HepG2 (cell line): Measurements from ENCODE around the gene CIROP. TPM values are rescaled to one million over a fixed set of nuclear protein-coding genes. Genes with fewer than 3 reads are reported as not detected.

Experiments
- ARNTL ChIP-seq: sonication (generic); formaldehyde crosslinking; IDR thresholded peaks from 2 replicates; pipeline ENCODE4 v1.4.0; 2020; ENCODE audit warnings: mild to moderate bottlenecking, missing genetic modification reagents
- ERF ChIP-seq: IDR thresholded peaks from 2 replicates; pipeline ENCODE4 v1.6.1; 2018; ENCODE audit warnings: missing biosample characterization, missing genetic modification reagents
- GABPA ChIP-seq, 2 experiments: IDR thresholded peaks; 2 replicates each; pipeline ENCODE4 v1.6.1; 2011 to 2016; ENCODE audit warnings: low read depth in 2 of 2, low read length in 1 of 2, missing biosample characterization in 1 of 2, missing genetic modification characterization in 1 of 2
- HNRNPLL ChIP-seq: fragments of 200-400 bp; formaldehyde crosslinking; IDR thresholded peaks from 2 replicates; pipeline ENCODE4 v1.6.1; 2017; ENCODE audit warnings: mild to moderate bottlenecking, low read depth, low read length; ENCODE audit not compliant: poor library complexity, severe bottlenecking
- HOXA3 ChIP-seq: sonication (generic); formaldehyde crosslinking; IDR thresholded peaks from 2 replicates; pipeline ENCODE4 v1.5.0; 2020; ENCODE audit warnings: missing genetic modification reagents
- KAT7 ChIP-seq: IDR thresholded peaks from 2 replicates; pipeline ENCODE4 v1.6.1; 2018; ENCODE audit warnings: borderline replicate concordance, missing compliant biosample characterization
- KLF9 ChIP-seq: IDR thresholded peaks from 2 replicates; pipeline ENCODE4 v1.6.1; 2016; ENCODE audit warnings: low read depth
- NFIC ChIP-seq: IDR thresholded peaks from 2 replicates; pipeline ENCODE4 v1.6.1; 2012; ENCODE audit warnings: mild to moderate bottlenecking, low read length, inconsistent platforms
- NFYC ChIP-seq: IDR thresholded peaks from 2 replicates; pipeline ENCODE4 v1.6.1; 2016; ENCODE audit warnings: missing genetic modification reagents, missing compliant biosample characterization
- RCOR2 ChIP-seq: IDR thresholded peaks from 2 replicates; pipeline ENCODE4 v1.6.1; 2016; ENCODE audit warnings: missing biosample characterization, missing genetic modification reagents
- RXRB ChIP-seq: IDR thresholded peaks from 2 replicates; pipeline ENCODE4 v1.6.1; 2016; ENCODE audit warnings: borderline replicate concordance, missing genetic modification reagents, missing compliant biosample characterization
- SP140L ChIP-seq: sonication (generic); formaldehyde crosslinking; IDR thresholded peaks from 2 replicates; pipeline ENCODE4 v1.4.0; 2020; ENCODE audit warnings: missing genetic modification reagents, borderline replicate concordance
- THAP11 ChIP-seq: IDR thresholded peaks from 2 replicates; pipeline ENCODE4 v1.6.1; 2016; ENCODE audit warnings: missing biosample characterization, missing genetic modification reagents
- ZFP41 ChIP-seq: sonication (generic); formaldehyde crosslinking; IDR thresholded peaks from 2 replicates; pipeline ENCODE4 v1.4.0; 2020; ENCODE audit warnings: mild to moderate bottlenecking, missing genetic modification reagents, borderline replicate concordance
- ZNF12 ChIP-seq: sonication (generic); formaldehyde crosslinking; IDR thresholded peaks from 2 replicates; pipeline ENCODE4 v1.5.0; 2020; ENCODE audit warnings: missing genetic modification reagents
- ZNF660 ChIP-seq: sonication (generic); formaldehyde crosslinking; IDR thresholded peaks from 2 replicates; pipeline ENCODE4 v1.5.1; 2020; ENCODE audit warnings: mild to moderate bottlenecking, low read depth, missing genetic modification reagents, borderline replicate concordance
- ZZZ3 ChIP-seq: sonication (generic); formaldehyde crosslinking; IDR thresholded peaks from 2 replicates; pipeline ENCODE4 v1.4.0; 2020; ENCODE audit warnings: missing genetic modification reagents, mild to moderate bottlenecking, borderline replicate concordance
- polyA plus RNA-seq, 8 experiments: library from polyadenylated mRNA; depleted of rRNA in 3 of 8; stranded (reverse) in 7 of 8; unstranded in 1 of 8; fragments of >200 nt; fragmentation: Illumina TruSeq in 4 of 8; extraction: Trizol in 4 of 8; gene quantifications; 2 replicates each; pipeline versions ENCODE4 v1.2.1 to v1.2.3, GENCODE V29; 2011 to 2016; ENCODE audit warnings: low read depth in 4 of 8, missing spikeins in 1 of 8, mixed read lengths in 1 of 8; ENCODE audit not compliant: insufficient read depth in 1 of 8
- total RNA-seq, 5 experiments: library from RNA; depleted of rRNA; stranded (reverse); fragments of >200 nt; fragmentation: Illumina TruSeq; extraction: Trizol; gene quantifications; 2 replicates each; pipeline ENCODE4 v1.2.3, GENCODE V29; 2016; ENCODE audit warnings: low read depth in 1 of 5
- TF ChIP-seq, protein P1 (sequence below): sonication (generic); formaldehyde crosslinking; IDR thresholded peaks from 2 replicates; pipeline ENCODE4 v1.5.0; 2020; ENCODE audit warnings: mild to moderate bottlenecking, missing genetic modification reagents, borderline replicate concordance
- TF ChIP-seq, protein P2 (sequence below): sonication (generic); formaldehyde crosslinking; IDR thresholded peaks from 2 replicates; pipeline ENCODE4 v1.4.0; 2020; ENCODE audit warnings: low read depth, mild to moderate bottlenecking, missing genetic modification reagents
- TF ChIP-seq, protein P3 (sequence below): sonication (generic); formaldehyde crosslinking; IDR thresholded peaks from 2 replicates; pipeline ENCODE4 v1.5.0; 2020; ENCODE audit warnings: missing genetic modification reagents, mild to moderate bottlenecking, borderline replicate concordance
- TF ChIP-seq, protein P4 (sequence below): fragments of 450-650 bp; IDR thresholded peaks from 2 replicates; pipeline ENCODE4 v1.6.1; 2016

Gene CIROP
- total and polyA plus RNA-seq, 2 of the 13 experiments (the other 11 are each of a cell fraction or from before 2014, with no cell fraction given): 0.07 TPM; not detected in 1

DNA sequence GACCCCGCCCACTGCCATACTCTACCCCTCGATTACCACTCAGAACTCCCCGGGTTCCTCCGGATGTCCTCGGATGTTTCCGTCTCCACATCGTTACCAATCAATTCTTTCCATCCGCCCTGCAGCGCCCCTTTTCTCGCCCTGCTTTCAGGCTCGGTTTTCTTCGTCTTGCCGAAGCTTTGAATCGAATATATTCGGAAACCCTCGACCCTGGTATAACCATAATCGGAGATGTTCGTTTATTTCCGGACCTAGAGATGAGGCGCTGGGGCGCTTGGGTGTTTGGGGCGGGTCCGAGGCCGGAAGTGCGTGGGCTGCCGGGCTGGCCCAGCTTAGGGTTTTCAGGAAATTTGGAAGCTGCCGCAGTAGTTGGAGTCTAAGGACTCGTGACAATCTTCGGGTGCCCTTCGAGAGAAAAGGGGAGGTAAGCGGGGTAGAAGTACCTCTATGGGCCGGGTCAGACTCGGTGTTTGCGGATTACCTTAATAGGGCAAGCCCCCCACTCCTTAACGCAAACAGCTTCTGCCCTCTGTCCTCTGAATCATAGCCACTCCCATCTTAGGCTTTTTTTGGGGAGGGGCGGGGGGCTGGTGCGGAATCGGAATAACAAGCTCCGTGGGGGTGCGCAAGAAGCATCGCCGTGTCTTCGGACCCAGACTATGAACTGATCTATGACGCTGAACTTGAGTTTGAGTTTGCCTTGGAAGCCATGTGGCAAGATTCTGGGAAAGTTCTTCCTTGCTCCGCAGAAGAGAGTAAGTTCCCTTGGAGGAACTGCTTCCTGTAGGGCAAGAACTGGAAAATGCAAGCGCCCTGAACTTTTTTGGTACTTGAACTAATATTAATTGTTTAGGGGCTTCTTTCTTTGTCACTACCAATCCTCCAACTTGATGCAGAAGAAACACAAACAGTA, 9.3 kb downstream of the CIROP start, which contains the start of gene C14orf119 (continued):
- TF ChIP-seq ZZZ3 (CRISPR knock-in tag) (peak; percentile 97), GABPA (IDR thresholded peaks at IDR 0.05; ENCODE audit: low read depth, low read length) (no peak), GABPA (CRISPR knock-in tag; IDR thresholded peaks at IDR 0.05; ENCODE audit: low read depth) (no peak), ZNF12 (CRISPR knock-in tag) (no peak; the same call in 1 of the 2 replicates), THAP11 (peak; percentile 90), KLF9 (CRISPR knock-in tag) (peak; percentile 81; the same call in 1 of the 2 replicates), ERF (CRISPR knock-in tag) (no peak; the same call in none of the 2 replicates), NFYC (CRISPR knock-in tag) (peak; percentile 84), HNRNPLL (peak; percentile 18), ZNF660 (no peak), ARNTL (0 out of 2 replicates have a peak, but pooled peaks have one; percentile 14), SP140L (CRISPR knock-in tag) (peak; percentile 81; the same call in 1 of the 2 replicates), ZFP41 (CRISPR knock-in tag) (no peak; the same call in 1 of the 2 replicates), KAT7 (CRISPR knock-in tag) (peak; percentile 68; the same call in 1 of the 2 replicates), RXRB (CRISPR knock-in tag) (no peak; the same call in none of the 2 replicates), NFIC (no peak), RCOR2 (CRISPR knock-in tag) (no peak; the same call in none of the 2 replicates), HOXA3 (CRISPR knock-in tag) (peak; percentile 12; the same call in 1 of the 2 replicates)
- TF ChIP-seq, protein P1, sequence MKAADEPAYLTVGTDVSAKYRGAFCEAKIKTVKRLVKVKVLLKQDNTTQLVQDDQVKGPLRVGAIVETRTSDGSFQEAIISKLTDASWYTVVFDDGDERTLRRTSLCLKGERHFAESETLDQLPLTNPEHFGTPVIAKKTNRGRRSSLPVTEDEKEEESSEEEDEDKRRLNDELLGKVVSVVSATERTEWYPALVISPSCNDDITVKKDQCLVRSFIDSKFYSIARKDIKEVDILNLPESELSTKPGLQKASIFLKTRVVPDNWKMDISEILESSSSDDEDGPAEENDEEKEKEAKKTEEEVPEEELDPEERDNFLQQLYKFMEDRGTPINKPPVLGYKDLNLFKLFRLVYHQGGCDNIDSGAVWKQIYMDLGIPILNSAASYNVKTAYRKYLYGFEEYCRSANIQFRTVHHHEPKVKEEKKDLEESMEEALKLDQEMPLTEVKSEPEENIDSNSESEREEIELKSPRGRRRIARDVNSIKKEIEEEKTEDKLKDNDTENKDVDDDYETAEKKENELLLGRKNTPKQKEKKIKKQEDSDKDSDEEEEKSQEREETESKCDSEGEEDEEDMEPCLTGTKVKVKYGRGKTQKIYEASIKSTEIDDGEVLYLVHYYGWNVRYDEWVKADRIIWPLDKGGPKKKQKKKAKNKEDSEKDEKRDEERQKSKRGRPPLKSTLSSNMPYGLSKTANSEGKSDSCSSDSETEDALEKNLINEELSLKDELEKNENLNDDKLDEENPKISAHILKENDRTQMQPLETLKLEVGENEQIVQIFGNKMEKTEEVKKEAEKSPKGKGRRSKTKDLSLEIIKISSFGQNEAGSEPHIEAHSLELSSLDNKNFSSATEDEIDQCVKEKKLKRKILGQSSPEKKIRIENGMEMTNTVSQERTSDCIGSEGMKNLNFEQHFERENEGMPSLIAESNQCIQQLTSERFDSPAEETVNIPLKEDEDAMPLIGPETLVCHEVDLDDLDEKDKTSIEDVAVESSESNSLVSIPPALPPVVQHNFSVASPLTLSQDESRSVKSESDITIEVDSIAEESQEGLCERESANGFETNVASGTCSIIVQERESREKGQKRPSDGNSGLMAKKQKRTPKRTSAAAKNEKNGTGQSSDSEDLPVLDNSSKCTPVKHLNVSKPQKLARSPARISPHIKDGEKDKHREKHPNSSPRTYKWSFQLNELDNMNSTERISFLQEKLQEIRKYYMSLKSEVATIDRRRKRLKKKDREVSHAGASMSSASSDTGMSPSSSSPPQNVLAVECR (CRISPR knock-in tag): peak; percentile 58
- TF ChIP-seq, protein P2, sequence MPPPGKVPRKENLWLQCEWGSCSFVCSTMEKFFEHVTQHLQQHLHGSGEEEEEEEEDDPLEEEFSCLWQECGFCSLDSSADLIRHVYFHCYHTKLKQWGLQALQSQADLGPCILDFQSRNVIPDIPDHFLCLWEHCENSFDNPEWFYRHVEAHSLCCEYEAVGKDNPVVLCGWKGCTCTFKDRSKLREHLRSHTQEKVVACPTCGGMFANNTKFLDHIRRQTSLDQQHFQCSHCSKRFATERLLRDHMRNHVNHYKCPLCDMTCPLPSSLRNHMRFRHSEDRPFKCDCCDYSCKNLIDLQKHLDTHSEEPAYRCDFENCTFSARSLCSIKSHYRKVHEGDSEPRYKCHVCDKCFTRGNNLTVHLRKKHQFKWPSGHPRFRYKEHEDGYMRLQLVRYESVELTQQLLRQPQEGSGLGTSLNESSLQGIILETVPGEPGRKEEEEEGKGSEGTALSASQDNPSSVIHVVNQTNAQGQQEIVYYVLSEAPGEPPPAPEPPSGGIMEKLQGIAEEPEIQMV (CRISPR knock-in tag): no peak
- TF ChIP-seq, protein P3, sequence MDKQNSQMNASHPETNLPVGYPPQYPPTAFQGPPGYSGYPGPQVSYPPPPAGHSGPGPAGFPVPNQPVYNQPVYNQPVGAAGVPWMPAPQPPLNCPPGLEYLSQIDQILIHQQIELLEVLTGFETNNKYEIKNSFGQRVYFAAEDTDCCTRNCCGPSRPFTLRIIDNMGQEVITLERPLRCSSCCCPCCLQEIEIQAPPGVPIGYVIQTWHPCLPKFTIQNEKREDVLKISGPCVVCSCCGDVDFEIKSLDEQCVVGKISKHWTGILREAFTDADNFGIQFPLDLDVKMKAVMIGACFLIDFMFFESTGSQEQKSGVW: no peak
- TF ChIP-seq, protein P4, sequence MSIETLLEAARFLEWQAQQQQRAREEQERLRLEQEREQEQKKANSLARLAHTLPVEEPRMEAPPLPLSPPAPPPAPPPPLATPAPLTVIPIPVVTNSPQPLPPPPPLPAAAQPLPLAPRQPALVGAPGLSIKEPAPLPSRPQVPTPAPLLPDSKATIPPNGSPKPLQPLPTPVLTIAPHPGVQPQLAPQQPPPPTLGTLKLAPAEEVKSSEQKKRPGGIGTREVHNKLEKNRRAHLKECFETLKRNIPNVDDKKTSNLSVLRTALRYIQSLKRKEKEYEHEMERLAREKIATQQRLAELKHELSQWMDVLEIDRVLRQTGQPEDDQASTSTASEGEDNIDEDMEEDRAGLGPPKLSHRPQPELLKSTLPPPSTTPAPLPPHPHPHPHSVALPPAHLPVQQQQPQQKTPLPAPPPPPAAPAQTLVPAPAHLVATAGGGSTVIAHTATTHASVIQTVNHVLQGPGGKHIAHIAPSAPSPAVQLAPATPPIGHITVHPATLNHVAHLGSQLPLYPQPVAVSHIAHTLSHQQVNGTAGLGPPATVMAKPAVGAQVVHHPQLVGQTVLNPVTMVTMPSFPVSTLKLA: peak; percentile 62
